Activated naive CD8-positive, alpha-beta T cell (primary cell): Measurements from ENCODE around the gene PIEZO1.
A peak's percentile ranks its signal among the peaks of the same experiment; 100 is the strongest.

Source experiments
- H3K27ac Mint-ChIP-seq: one replicate; pipeline ENCODE4 v1.8.0; 2021; ENCODE audit warnings: mixed read lengths
- H3K27me3 Mint-ChIP-seq: one replicate; pipeline ENCODE4 v1.8.0; 2021; ENCODE audit warnings: mixed read lengths
- H3K36me3 Mint-ChIP-seq: one replicate; pipeline ENCODE4 v1.8.0; 2021; ENCODE audit warnings: mixed read lengths
- H3K4me1 Mint-ChIP-seq: one replicate; pipeline ENCODE4 v1.8.0; 2021; ENCODE audit warnings: low read depth, mixed read lengths
- H3K4me3 Mint-ChIP-seq: one replicate; pipeline ENCODE4 v1.8.0; 2021; ENCODE audit warnings: mild to moderate bottlenecking, mixed read lengths
- H3K9me3 Mint-ChIP-seq: one replicate; pipeline ENCODE4 v1.8.0; 2021; ENCODE audit warnings: low read depth, mixed read lengths

PIEZO1 gene

DNA sequence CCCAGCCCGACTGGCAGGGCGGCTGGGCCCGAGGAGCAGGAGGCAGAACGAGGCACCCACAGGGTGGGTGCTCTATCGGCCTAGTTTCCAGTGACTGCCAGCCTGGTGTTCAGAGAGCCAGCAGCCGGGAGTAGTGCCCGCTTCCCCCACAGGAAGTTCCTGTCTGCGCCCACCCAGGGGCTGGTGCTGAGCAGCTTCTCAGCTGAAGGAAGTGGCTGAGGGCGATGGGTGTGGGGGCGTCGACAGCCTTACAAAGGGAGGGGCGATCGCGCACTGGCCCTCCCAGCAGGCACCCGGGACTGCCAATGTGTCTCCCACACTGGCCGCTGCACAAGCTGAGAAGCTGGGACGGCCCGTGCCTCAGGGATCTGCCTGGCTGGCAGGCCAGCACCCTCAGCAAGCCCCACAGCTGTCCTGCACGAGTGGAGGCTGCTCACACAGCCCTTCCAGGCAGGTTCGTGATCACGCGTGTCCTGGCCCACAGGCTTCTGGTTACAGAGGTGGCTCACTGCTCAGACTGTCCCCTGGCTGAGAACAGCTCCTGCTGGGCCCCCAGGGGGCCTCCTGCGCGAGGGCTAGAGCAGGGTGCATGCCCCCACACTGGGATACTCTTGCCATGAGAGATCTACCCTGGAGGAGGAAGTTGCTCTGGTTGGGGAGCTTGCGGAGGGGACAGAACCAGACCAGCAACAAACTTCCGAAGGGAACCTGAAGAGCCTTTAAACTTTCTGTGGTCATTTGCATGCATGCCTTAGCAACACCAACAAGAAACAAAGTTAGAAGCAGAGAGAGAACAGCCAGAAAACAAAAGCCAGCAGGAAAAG, 81.3 kb downstream of the PIEZO1 start:
- H3K27ac Mint-ChIP-seq, result peak overlapping the region; percentile 94
- peak overlapping the region; percentile 94 for H3K4me3 Mint-ChIP-seq
- H3K36me3 Mint-ChIP-seq, result no peaks in the 10 kb centered on the region
- no peaks in the 10 kb centered on the region for H3K9me3 Mint-ChIP-seq
- H3K4me1 Mint-ChIP-seq, result peaks cover 52% of the 10 kb centered on the region
- H3K27me3 Mint-ChIP-seq, result no peaks in the 10 kb centered on the region

DNA sequence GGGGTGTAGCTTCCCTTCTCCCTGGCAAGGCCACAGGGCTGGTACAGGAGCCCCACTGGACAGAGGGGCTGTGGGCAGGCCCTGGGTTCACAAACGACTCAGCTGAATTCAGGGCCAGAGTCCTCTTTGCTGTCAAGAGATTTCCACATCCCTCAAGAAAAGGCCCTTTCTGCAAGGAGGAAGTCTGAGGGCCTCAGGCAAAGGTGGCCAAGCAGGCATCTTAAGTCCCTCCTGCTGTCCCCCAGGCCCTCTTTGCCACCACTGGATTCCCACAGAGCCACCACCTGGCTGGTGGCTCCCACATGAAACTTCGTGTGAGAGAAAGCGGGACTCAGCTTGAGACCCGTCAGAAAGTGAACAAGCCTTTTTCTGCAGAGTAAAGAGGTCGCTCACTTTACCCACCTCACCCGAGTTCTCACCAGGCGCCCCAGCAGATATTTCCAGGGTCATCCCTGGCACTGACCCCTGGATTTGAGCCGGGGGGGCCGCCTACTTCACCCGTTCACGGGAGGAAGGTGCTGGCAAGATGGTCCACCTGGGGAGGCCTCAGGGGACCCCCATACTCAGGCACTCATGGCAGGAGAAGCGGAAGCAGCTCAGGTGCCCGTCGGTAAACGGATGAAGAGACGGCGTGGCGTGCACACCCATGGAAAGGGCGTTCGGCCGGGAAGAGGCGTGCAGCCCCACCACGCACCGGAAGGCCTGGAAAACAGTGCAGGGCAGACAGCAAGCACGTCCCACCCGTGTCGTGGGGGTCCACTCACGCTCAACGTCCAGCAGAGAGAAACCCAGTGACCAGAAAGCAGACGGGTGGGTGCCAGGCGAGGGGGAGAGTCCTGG, 82.4 kb downstream of the PIEZO1 start:
- Mint-ChIP-seq H3K4me3 (peak overlapping the region; percentile 94), H3K27ac (peak overlapping the region; percentile 94), H3K36me3 (no peaks in the 10 kb centered on the region), H3K27me3 (no peaks in the 10 kb centered on the region), H3K9me3 (no peaks in the 10 kb centered on the region), H3K4me1 (peaks cover 60% of the 10 kb centered on the region)

DNA sequence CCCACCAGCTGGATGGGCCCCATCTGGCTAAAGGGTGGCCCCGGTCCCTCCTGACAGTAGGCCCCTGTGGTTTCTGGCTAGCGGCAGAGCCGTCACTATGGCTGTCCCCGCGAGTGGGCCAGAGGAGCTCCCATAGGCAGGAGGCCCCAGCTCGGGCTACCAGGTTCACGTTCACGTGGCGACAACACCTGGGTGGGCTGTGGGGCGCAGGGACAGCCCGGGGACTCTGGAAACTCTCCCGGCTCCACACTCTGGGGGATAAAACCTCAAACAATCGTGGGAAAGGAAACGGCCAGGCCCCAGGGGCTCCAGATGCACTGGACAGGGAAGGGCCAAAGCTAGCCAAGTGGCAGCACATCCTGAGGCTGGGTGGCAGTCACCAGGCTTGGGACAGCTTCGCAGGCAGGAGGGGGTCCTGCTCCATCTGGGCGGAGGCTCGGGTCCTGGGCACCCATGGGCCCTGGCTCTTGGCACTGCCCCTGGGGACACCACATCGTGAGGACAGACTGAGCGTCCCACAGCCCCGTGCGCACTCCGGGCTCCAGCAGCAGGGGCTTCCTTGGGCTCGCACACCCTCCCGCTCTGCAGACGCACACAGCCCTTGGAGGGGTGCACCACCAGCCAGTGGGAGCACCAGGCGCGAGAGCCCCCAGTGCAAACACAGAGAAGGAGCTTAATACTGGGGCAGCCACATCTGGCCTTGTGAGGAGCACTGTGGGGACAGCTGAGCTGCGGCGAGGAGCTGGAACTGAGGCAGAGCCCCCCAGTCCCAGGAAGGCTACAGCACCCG, 83.2 kb downstream of the PIEZO1 start:
- H3K36me3 Mint-ChIP-seq, result no peaks in the 10 kb centered on the region
- no peaks in the 10 kb centered on the region for H3K27me3 Mint-ChIP-seq
- no peaks in the 10 kb centered on the region for H3K9me3 Mint-ChIP-seq
- H3K4me3 Mint-ChIP-seq, result peak overlapping the region; percentile 94
- H3K4me1 Mint-ChIP-seq, result peaks cover 54% of the 10 kb centered on the region
- H3K27ac Mint-ChIP-seq, result peak overlapping the region; percentile 94

DNA sequence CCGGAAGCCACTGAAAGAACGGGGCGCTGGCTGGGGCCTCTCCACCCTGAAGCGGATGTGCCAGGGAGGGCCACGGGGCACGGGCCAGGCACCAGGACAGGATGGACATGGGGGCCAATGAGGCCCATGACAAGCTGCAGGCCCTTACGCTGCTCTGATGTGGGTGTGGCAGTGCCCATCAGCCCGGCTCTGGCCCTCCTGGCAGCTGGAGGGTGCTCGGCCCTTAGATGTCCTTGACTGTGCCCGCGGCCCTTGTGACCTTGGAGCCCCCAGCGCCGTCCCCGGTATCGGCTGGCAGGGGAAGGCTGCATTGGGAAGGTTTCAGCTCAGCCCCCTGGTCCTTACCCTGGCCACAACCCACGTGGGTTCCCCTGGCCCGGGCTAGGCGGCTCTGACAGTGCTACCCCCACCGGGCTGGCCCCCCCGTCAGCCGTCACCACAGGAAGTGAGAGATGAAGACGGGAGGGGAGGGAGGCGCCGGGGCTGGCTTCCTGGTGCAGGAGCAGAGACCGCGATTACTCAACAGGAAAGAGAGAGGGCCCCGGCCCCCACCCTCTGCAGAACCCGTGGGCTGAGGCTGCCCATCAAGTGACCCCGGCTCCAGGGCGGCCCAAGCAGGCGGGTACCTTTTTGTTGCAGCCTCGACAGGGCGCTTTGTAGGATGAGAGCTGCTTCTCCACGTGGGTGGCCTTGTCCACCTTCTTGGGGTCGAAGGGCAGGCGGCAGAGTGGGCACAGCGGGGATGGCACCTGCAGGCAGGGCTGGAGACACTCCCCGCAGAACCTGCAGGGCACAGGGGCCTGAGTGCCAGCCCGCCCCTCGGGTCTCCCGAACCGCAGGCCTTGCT, 84.2 kb downstream of the PIEZO1 start:
- no peaks in the 10 kb centered on the region for H3K36me3 Mint-ChIP-seq
- peaks cover 54% of the 10 kb centered on the region for H3K4me1 Mint-ChIP-seq
- no peaks in the 10 kb centered on the region for H3K9me3 Mint-ChIP-seq
- H3K4me3 Mint-ChIP-seq, result peak overlapping the region; percentile 94
- H3K27me3 Mint-ChIP-seq, result no peaks in the 10 kb centered on the region
- H3K27ac Mint-ChIP-seq, result peak overlapping the region; percentile 94

DNA sequence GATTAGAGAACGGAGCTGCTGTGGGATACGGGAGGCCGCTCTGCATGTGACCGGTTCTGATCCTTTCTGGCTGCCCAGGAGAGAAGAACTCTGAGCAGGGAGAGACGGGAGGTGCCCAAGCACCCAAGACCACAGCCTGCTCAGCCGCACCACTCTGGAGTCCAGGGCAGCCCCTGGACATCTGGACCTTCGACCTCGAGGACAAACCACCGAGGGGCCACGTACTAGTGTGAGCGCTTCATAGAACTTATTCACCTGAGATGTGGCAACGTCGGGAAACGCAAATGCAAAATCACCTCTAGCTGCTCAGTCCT, 84.7 kb downstream of the PIEZO1 start:
- Mint-ChIP-seq H3K27ac (peak overlapping the region; percentile 94), H3K4me3 (peak overlapping the region; percentile 94), H3K36me3 (no peaks in the 10 kb centered on the region), H3K9me3 (no peaks in the 10 kb centered on the region), H3K4me1 (peaks cover 52% of the 10 kb centered on the region), H3K27me3 (no peaks in the 10 kb centered on the region)

DNA sequence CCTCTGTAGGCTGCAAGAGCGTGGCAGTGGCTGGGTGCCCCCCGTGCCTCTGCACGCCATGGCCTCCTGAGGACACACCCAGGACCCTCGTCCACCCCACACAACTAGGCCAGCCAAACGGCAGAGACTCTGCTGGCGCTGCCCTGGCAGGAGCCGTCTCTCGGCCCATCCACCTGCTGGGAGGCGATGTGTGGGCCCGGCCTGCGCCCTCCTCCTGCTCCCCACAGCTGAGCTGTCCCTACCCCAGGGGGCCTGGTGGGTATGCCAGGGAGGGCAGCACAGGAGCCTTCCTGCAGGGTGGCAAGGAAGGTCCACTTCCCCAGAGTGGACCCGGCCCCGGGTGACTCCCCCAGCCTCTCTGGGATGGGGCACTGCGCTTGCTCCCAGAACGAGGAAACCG, 85.8 kb downstream of the PIEZO1 start:
- peaks cover 43% of the 10 kb centered on the region for H3K4me1 Mint-ChIP-seq
- no peak overlapping the region for H3K4me3 Mint-ChIP-seq
- no peaks in the 10 kb centered on the region for H3K36me3 Mint-ChIP-seq
- H3K27me3 Mint-ChIP-seq, result no peaks in the 10 kb centered on the region
- H3K27ac Mint-ChIP-seq, result no peak overlapping the region
- H3K9me3 Mint-ChIP-seq, result no peaks in the 10 kb centered on the region

DNA sequence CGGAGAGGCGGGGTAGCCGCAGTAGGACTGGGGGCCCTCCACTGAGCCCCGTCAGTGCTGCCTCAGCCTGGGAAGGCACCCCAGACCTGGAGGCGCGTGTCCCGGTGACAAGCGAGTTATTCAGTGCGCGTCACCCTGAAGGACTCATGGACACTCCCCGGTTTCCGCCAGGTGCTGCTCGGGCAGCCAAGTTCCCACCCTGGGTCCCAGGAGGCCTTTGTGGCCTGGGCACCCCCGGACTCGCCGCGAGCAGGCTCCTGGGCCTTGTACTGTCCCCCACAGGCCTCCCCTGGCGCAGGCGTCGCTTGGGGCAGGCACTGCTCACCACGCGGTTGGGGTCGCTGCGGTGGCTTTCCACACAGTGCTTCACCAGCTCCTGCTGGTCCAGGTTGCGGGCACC, 86.4 kb downstream of the PIEZO1 start:
- H3K27ac Mint-ChIP-seq, result peak overlapping the region; percentile 54
- no peaks in the 10 kb centered on the region for H3K27me3 Mint-ChIP-seq
- no peaks in the 10 kb centered on the region for H3K9me3 Mint-ChIP-seq
- no peaks in the 10 kb centered on the region for H3K36me3 Mint-ChIP-seq
- H3K4me3 Mint-ChIP-seq, result no peak overlapping the region
- peaks cover 38% of the 10 kb centered on the region for H3K4me1 Mint-ChIP-seq

DNA sequence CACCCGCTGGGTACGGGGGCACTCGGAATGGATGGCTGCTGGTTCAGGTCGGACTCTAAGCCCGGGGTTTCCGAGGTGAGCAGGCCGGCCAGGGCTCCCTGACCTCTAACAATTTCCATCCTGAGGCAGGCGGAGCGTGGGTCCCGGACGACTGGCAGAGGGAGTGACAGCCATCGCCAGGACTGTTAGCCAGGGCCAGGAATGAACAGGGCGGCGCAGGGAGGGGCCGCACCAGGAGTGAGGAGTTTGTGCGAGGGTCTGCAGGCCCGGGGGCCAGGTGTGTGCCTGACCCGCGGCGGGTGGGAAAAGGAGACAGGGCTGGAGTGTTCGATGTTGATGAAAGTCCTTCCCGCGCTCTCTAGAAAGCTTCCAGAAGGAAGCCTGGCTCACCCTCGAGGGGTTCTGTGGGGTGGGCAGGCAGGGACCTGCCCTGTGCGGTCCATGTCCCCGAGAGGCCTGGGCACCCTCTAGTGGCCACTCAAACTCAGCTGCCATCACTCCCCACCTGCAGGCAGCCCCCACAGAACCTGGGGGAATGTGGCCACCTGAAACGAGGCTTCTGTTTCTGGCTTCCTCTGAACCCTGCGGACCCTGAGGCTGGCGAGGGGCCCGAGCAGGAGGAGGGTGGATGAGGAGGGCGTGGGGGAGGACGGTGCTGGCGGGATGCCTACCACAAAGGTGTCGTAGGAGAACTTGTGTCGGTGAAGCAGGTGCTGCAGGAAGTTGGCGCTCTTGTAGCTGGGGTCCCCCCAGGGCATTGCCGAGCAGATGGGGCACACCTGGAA, 87.0 kb downstream of the PIEZO1 start:
- Mint-ChIP-seq H3K9me3 (no peaks in the 10 kb centered on the region), H3K36me3 (no peaks in the 10 kb centered on the region), H3K4me3 (peak overlapping the region; percentile 56), H3K27ac (peak overlapping the region; percentile 54), H3K27me3 (no peaks in the 10 kb centered on the region), H3K4me1 (peaks cover 38% of the 10 kb centered on the region)

DNA sequence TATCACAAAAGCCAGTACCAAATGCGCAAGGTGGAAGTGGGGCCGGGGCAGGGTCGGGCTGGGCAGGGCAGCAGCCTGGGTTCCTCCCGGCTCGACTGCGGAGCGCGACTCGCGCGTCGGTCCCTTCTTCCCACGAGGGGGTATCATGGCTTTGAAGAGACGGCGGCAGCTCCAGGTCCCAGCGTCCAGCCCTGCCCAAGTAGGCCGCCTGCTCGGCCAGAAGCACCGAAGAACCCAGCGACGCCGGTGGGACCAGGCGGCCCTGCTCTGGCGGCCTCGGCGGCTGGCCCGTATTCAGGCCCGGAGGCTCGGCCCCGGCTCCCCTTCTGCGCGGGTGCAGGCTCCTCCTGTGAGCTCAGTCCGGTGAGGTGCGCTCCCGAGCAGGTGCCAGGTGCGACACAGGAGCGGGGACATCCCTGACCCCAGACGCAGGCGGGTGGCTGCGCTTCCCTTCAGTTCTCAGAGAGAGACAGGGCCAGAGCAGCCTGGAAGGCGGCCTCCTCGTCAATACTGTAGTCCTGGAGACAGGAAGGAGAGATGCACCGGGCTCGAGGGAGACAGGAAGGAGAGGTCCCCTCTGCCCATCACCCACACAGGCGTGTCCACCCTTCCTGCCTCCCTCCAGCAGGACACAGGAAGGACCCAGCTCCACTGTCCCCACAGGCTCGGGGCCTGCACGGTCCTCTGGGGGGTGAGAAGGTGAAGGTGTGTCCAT, 87.7 kb downstream of the PIEZO1 start:
- Mint-ChIP-seq H3K9me3 (no peaks in the 10 kb centered on the region), H3K27me3 (no peaks in the 10 kb centered on the region), H3K4me1 (peaks cover 39% of the 10 kb centered on the region), H3K4me3 (peak overlapping the region; percentile 56), H3K36me3 (no peaks in the 10 kb centered on the region), H3K27ac (peak overlapping the region; percentile 54)

DNA sequence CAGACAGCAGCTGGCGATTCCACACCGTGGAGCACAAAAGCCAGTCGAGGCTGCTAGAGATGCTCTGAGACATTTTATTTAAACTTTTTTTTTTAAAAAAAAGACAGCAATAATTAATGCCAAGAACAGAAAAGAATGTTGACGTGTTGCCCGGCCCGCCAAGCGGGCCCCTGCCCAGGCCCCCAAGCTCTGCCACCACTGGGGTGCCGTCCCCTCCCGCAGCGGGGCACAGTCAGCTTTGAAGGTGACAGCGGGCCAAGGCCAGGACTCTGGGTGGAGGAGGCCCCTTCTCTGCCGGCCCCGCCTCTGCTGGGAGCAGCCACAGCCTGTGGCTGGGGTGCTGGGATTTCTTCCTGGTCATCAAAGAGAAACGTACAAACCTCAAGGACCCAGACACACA, 88.6 kb downstream of the PIEZO1 start:
- no peaks in the 10 kb centered on the region for H3K36me3 Mint-ChIP-seq
- no peaks in the 10 kb centered on the region for H3K27me3 Mint-ChIP-seq
- no peak overlapping the region for H3K27ac Mint-ChIP-seq
- peaks cover 40% of the 10 kb centered on the region for H3K4me1 Mint-ChIP-seq
- H3K4me3 Mint-ChIP-seq, result no peak overlapping the region
- H3K9me3 Mint-ChIP-seq, result no peaks in the 10 kb centered on the region

DNA sequence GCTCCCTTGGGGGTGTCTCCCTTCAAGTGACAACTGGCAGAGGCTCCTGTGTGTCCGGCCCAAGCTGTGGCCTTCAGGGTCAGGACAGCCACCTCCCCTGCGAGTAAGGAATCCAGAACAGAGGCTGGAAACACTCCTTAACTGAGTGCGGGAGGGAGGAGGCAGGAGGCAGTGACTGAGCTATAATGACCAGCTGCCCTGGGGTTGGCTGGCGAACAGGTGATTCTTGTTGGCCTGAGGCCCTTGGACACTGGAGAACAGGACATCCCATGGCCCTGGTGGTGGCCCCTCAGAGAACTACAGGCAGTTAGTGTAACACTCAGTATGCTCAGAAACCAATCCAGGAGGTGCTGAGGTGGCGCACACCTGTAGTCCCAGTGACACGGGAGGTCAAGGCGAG, 89.3 kb downstream of the PIEZO1 start:
- no peaks in the 10 kb centered on the region for H3K36me3 Mint-ChIP-seq
- H3K4me1 Mint-ChIP-seq, result peaks cover 42% of the 10 kb centered on the region
- no peaks in the 10 kb centered on the region for H3K9me3 Mint-ChIP-seq
- no peak overlapping the region for H3K27ac Mint-ChIP-seq
- no peaks in the 10 kb centered on the region for H3K27me3 Mint-ChIP-seq
- H3K4me3 Mint-ChIP-seq, result no peak overlapping the region

DNA sequence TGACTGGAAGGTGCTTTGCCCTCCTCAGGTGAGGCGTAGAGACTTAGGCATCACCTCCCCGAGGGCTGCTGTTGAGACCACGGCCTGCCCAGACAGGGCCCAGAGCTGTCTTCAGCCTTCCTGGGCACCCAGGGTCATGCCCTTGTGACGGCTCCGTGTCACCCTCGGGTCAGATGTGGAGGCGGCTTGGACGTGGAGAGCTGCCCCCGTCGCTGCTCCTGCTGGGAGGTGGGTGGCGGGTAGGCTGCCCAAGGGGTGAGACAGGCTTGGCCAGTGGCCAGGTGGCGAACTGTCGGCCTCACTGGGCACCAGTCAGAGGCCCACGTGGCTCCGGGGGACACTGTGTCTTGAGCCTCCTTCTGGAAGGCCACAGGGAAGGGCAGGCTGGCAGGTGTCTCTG, 89.8 kb downstream of the PIEZO1 start:
- Mint-ChIP-seq H3K4me3 (no peak overlapping the region), H3K9me3 (no peaks in the 10 kb centered on the region), H3K4me1 (peaks cover 44% of the 10 kb centered on the region), H3K36me3 (no peaks in the 10 kb centered on the region), H3K27me3 (no peaks in the 10 kb centered on the region), H3K27ac (no peak overlapping the region)
